SK-N-SH treated with all-trans-retinoic acid at 6 μM for 48 hours (cell line): ENCODE measurements around the gene SLC1A6.

Experiments
- ATAC-seq: fragments of 200-7000 bp; cut with Tn5 transposase; 3 replicates; pipeline ENCODE4 v1.9.1; 2020; ENCODE audit warnings: mild to moderate bottlenecking, moderate library complexity
- ARNTL ChIP-seq: fragments of 450-650 bp; formaldehyde crosslinking; IDR thresholded peaks from 2 replicates; pipeline ENCODE4 v1.5.0; 2020; ENCODE audit warnings: low read depth, mild to moderate bottlenecking, moderate library complexity, borderline replicate concordance
- BACH2 ChIP-seq: fragments of 250-450 bp; sonication (Bioruptor Pico); IDR thresholded peaks from 2 replicates; pipeline ENCODE4 v1.9.0; 2021; ENCODE audit warnings: mild to moderate bottlenecking, borderline replicate concordance
- CSDC2 ChIP-seq: fragments of 250-450 bp; sonication (Bioruptor Pico); IDR thresholded peaks from 2 replicates; pipeline ENCODE4 v1.5.0; 2020; ENCODE audit warnings: mild to moderate bottlenecking, moderate library complexity
- ESRRG ChIP-seq: fragments of 250-450 bp; sonication (Bioruptor Pico); IDR thresholded peaks from 2 replicates; pipeline ENCODE4 v1.6.1; 2021; ENCODE audit warnings: mild to moderate bottlenecking
- GLIS3 ChIP-seq: fragments of 250-450 bp; sonication (Bioruptor Pico); IDR thresholded peaks from 2 replicates; pipeline ENCODE4 v1.5.0; 2020; ENCODE audit warnings: mild to moderate bottlenecking, moderate library complexity
- ISL1 ChIP-seq: fragments of 250-450 bp; sonication (Bioruptor Pico); IDR thresholded peaks from 2 replicates; pipeline ENCODE4 v2.1.2; 2022; ENCODE audit warnings: mild to moderate bottlenecking, moderate library complexity
- OSR1 ChIP-seq: fragments of 250-450 bp; sonication (Bioruptor Pico); IDR thresholded peaks from 2 replicates; pipeline ENCODE4 v1.8.0; 2022; ENCODE audit warnings: moderate library complexity, mild to moderate bottlenecking, inconsistent platforms
- POU6F1 ChIP-seq: fragments of 250-450 bp; sonication (Bioruptor Pico); IDR thresholded peaks from 2 replicates; pipeline ENCODE4 v1.8.0; 2021; ENCODE audit warnings: low read depth, mild to moderate bottlenecking, moderate library complexity, borderline replicate concordance
- PPARA ChIP-seq: fragments of 250-450 bp; sonication (Bioruptor Pico); IDR thresholded peaks from 2 replicates; pipeline ENCODE4 v1.5.0; 2020; ENCODE audit warnings: mild to moderate bottlenecking, borderline replicate concordance
- RARB ChIP-seq: fragments of 250-450 bp; sonication (Bioruptor Pico); IDR thresholded peaks from 2 replicates; pipeline ENCODE4 v1.8.0; 2021; ENCODE audit warnings: mild to moderate bottlenecking, moderate library complexity
- SNAI2 ChIP-seq: fragments of 250-450 bp; sonication (Bioruptor Pico); IDR thresholded peaks from 2 replicates; pipeline ENCODE4 v1.5.0; 2020; ENCODE audit warnings: mild to moderate bottlenecking, moderate library complexity
- TCF4 ChIP-seq: fragments of 250-450 bp; sonication (Bioruptor Pico); IDR thresholded peaks from 2 replicates; pipeline ENCODE4 v1.8.0; 2021; ENCODE audit warnings: mild to moderate bottlenecking, moderate library complexity, borderline replicate concordance
- TOX ChIP-seq: fragments of 250-450 bp; sonication (Bioruptor Pico); IDR thresholded peaks from 2 replicates; pipeline ENCODE4 v1.8.0; 2021; ENCODE audit warnings: mild to moderate bottlenecking, moderate library complexity, borderline replicate concordance
- TSHZ2 ChIP-seq: fragments of 250-450 bp; sonication (Bioruptor Pico); IDR thresholded peaks from 2 replicates; pipeline ENCODE4 v1.5.0; 2020; ENCODE audit warnings: mild to moderate bottlenecking, moderate library complexity
- ZC3H10 ChIP-seq: fragments of 250-450 bp; sonication (Bioruptor Pico); IDR thresholded peaks from 2 replicates; pipeline ENCODE4 v1.5.1; 2021; ENCODE audit warnings: mild to moderate bottlenecking, moderate library complexity
- ZFP3 ChIP-seq: fragments of 250-450 bp; sonication (Bioruptor Pico); IDR thresholded peaks from 2 replicates; pipeline ENCODE4 v1.5.0; 2020; ENCODE audit warnings: mild to moderate bottlenecking, moderate library complexity
- ZFP30 ChIP-seq: fragments of 450-650 bp; formaldehyde crosslinking; IDR thresholded peaks from 2 replicates; pipeline ENCODE4 v1.5.0; 2022; ENCODE audit warnings: mild to moderate bottlenecking, moderate library complexity
- ZNF565 ChIP-seq: fragments of 450-650 bp; formaldehyde crosslinking; conservative IDR thresholded peaks from 2 replicates; pipeline ENCODE4 v1.5.0; 2020; ENCODE audit warnings: low read depth, mild to moderate bottlenecking, moderate library complexity
- ZNF70 ChIP-seq: fragments of 450-650 bp; formaldehyde crosslinking; IDR thresholded peaks from 2 replicates; pipeline ENCODE4 v1.5.0; 2020; ENCODE audit warnings: mild to moderate bottlenecking, moderate library complexity
- ZNF8 ChIP-seq: fragments of 450-650 bp; formaldehyde crosslinking; IDR thresholded peaks from 2 replicates; pipeline ENCODE4 v1.5.0; 2020; ENCODE audit warnings: mild to moderate bottlenecking, moderate library complexity
- TF ChIP-seq, protein P1 (sequence below): fragments of 250-450 bp; sonication (Bioruptor Pico); IDR thresholded peaks from 2 replicates; pipeline ENCODE4 v1.5.1; 2020; ENCODE audit warnings: low read depth, mild to moderate bottlenecking, moderate library complexity
- TF ChIP-seq, protein P2 (sequence below): fragments of 250-450 bp; sonication (Bioruptor Pico); IDR thresholded peaks from 2 replicates; pipeline ENCODE4 v1.5.1; 2021; ENCODE audit warnings: mild to moderate bottlenecking, moderate library complexity
- TF ChIP-seq, protein P3 (sequence below): fragments of 250-450 bp; sonication (Bioruptor Pico); IDR thresholded peaks from 2 replicates; pipeline ENCODE4 v1.8.0; 2020; ENCODE audit warnings: mild to moderate bottlenecking, moderate library complexity, borderline replicate concordance

Gene SLC1A6

GRCh38 chr19:15008308-15008707 is 28.6 kb upstream of the SLC1A6 start:
- no peak for ATAC-seq
- TF ChIP-seq ZNF565 (CRISPR knock-in tag), result no peak
- no peak for TF ChIP-seq ZFP3 (CRISPR knock-in tag)
- TF ChIP-seq ARNTL (CRISPR knock-in tag), result no peak
- TF ChIP-seq ISL1 (CRISPR knock-in tag), result no peak
- TF ChIP-seq ZNF70 (CRISPR knock-in tag), result no peak
- no peak for TF ChIP-seq GLIS3 (CRISPR knock-in tag)
- TF ChIP-seq TCF4 (CRISPR knock-in tag), result no peak
- no peak for TF ChIP-seq ESRRG
- TF ChIP-seq CSDC2 (CRISPR knock-in tag), result no peak
- no peak for TF ChIP-seq ZC3H10 (CRISPR knock-in tag)
- no peak for TF ChIP-seq SNAI2 (CRISPR knock-in tag)
- TF ChIP-seq ZFP30 (CRISPR knock-in tag), result no peak
- TF ChIP-seq, protein P1, sequence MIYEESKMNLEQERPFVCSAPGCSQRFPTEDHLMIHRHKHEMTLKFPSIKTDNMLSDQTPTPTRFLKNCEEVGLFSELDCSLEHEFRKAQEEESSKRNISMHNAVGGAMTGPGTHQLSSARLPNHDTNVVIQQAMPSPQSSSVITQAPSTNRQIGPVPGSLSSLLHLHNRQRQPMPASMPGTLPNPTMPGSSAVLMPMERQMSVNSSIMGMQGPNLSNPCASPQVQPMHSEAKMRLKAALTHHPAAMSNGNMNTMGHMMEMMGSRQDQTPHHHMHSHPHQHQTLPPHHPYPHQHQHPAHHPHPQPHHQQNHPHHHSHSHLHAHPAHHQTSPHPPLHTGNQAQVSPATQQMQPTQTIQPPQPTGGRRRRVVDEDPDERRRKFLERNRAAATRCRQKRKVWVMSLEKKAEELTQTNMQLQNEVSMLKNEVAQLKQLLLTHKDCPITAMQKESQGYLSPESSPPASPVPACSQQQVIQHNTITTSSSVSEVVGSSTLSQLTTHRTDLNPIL (CRISPR knock-in tag), result no peak
- TF ChIP-seq, protein P2, sequence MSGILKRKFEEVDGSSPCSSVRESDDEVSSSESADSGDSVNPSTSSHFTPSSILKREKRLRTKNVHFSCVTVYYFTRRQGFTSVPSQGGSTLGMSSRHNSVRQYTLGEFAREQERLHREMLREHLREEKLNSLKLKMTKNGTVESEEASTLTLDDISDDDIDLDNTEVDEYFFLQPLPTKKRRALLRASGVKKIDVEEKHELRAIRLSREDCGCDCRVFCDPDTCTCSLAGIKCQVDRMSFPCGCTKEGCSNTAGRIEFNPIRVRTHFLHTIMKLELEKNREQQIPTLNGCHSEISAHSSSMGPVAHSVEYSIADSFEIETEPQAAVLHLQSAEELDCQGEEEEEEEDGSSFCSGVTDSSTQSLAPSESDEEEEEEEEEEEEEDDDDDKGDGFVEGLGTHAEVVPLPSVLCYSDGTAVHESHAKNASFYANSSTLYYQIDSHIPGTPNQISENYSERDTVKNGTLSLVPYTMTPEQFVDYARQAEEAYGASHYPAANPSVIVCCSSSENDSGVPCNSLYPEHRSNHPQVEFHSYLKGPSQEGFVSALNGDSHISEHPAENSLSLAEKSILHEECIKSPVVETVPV, result no peak
- TF ChIP-seq, protein P3, sequence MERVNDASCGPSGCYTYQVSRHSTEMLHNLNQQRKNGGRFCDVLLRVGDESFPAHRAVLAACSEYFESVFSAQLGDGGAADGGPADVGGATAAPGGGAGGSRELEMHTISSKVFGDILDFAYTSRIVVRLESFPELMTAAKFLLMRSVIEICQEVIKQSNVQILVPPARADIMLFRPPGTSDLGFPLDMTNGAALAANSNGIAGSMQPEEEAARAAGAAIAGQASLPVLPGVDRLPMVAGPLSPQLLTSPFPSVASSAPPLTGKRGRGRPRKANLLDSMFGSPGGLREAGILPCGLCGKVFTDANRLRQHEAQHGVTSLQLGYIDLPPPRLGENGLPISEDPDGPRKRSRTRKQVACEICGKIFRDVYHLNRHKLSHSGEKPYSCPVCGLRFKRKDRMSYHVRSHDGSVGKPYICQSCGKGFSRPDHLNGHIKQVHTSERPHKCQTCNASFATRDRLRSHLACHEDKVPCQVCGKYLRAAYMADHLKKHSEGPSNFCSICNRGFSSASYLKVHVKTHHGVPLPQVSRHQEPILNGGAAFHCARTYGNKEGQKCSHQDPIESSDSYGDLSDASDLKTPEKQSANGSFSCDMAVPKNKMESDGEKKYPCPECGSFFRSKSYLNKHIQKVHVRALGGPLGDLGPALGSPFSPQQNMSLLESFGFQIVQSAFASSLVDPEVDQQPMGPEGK (CRISPR knock-in tag), result no peak

- ATAC-seq, result no peak
- TF ChIP-seq TCF4 (CRISPR knock-in tag) (no peak), GLIS3 (CRISPR knock-in tag) (no peak), ISL1 (CRISPR knock-in tag) (no peak), SNAI2 (CRISPR knock-in tag) (no peak), ZFP3 (CRISPR knock-in tag) (no peak), RARB (CRISPR knock-in tag) (no peak), BACH2 (no peak), ESRRG (no peak), PPARA (CRISPR knock-in tag) (no peak), ZC3H10 (CRISPR knock-in tag) (no peak), ZNF70 (CRISPR knock-in tag) (no peak), ZNF8 (CRISPR knock-in tag) (no peak), ZNF565 (CRISPR knock-in tag) (no peak)
- TF ChIP-seq, protein P2, result no peak
Measured at GRCh38 chr19:14997981-14998380, 18.3 kb upstream of the SLC1A6 start.

- ATAC-seq, result no peak
- TF ChIP-seq, protein P1 (CRISPR knock-in tag), result no peak
- TF ChIP-seq TOX, result no peak
- no peak for TF ChIP-seq ZNF8 (CRISPR knock-in tag)
- TF ChIP-seq POU6F1 (CRISPR knock-in tag), result no peak
- TF ChIP-seq, protein P3 (CRISPR knock-in tag), result no peak
- TF ChIP-seq CSDC2 (CRISPR knock-in tag), result no peak
- TF ChIP-seq GLIS3 (CRISPR knock-in tag), result no peak
- TF ChIP-seq RARB (CRISPR knock-in tag), result no peak
- no peak for TF ChIP-seq TSHZ2 (CRISPR knock-in tag)
- no peak for TF ChIP-seq ZNF565 (CRISPR knock-in tag)
- TF ChIP-seq ARNTL (CRISPR knock-in tag), result no peak
- TF ChIP-seq PPARA (CRISPR knock-in tag), result no peak
- TF ChIP-seq ISL1 (CRISPR knock-in tag), result no peak
- no peak for TF ChIP-seq ESRRG
- TF ChIP-seq BACH2, result no peak
- no peak for TF ChIP-seq OSR1 (CRISPR knock-in tag)
Measured at GRCh38 chr19:14992780-14993179, 13.1 kb upstream of the SLC1A6 start.
